C4-2B (cell line): ENCODE measurements around the gene SHKBP1.

Experiments
- ZFX ChIP-seq: fragments of 450-650 bp; IDR thresholded peaks from 2 replicates; pipeline ENCODE4 v1.6.1; 2017
- TF ChIP-seq, protein P1 (sequence below): fragments of 450-650 bp; conservative IDR thresholded peaks from 2 replicates; pipeline ENCODE4 v1.5.1; 2017; ENCODE audit warnings: mild to moderate bottlenecking

DNA sequence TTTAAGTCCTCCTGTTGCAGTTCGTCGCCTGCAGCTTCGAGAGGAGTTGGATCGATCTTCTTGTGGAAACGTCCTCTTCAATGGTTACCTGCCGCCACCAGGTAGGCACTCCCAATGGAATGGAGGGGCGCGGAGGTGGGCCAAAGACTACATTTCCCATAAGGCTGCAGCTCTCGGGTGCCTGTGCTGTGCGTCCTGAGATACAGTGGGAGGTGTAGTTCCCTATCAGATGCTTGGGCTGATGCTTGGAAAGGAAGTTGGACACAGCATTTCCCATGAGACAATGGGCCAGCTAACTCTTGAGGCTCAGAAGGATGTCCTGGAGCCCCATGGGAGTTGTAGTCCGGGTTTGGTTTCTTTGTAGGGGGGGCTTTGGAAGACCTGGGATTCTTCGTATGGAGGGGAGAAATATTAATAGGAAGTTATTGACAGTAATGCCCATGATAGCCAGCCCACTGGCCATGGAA lies 1.8 kb downstream of the SHKBP1 start:
- TF ChIP-seq, protein P1, sequence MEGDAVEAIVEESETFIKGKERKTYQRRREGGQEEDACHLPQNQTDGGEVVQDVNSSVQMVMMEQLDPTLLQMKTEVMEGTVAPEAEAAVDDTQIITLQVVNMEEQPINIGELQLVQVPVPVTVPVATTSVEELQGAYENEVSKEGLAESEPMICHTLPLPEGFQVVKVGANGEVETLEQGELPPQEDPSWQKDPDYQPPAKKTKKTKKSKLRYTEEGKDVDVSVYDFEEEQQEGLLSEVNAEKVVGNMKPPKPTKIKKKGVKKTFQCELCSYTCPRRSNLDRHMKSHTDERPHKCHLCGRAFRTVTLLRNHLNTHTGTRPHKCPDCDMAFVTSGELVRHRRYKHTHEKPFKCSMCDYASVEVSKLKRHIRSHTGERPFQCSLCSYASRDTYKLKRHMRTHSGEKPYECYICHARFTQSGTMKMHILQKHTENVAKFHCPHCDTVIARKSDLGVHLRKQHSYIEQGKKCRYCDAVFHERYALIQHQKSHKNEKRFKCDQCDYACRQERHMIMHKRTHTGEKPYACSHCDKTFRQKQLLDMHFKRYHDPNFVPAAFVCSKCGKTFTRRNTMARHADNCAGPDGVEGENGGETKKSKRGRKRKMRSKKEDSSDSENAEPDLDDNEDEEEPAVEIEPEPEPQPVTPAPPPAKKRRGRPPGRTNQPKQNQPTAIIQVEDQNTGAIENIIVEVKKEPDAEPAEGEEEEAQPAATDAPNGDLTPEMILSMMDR: no peak
- no peak for TF ChIP-seq ZFX
